ENCODE results near the gene PITPNM1. TPM values are rescaled to one million over a fixed set of nuclear protein-coding genes. Genes with fewer than 3 reads are reported as not detected.

PITPNM1 gene
- total and polyA plus RNA-seq, 2 experiments from 2014 or later: 9.1 to 57.1 TPM

DNA sequence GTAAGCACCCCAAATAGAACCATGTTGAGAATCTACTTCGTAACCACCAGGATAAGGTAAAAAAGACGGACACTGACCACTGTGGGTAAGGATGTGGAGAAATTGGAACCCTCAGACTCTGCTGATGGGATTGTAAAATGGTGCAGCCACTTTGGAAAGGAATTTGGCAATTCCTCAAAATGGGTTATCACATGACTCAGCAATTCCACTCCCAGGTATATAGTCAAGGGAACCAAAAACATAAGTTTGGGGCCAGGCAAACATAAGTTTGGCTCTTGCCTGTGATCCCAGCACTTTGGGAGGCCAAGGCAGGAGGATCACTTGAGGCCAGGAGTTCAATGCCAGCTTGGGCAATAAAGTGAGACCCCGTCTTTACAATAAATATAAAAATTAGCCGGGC is 23.2 kb upstream of the PITPNM1 start:
- H4K20me1 ChIP-seq (replicated peaks; ENCODE audit: insufficient read depth): no peaks in the 10 kb centered on the region
- H3K36me3 Mint-ChIP-seq (ENCODE audit: low read depth): no peaks in the 10 kb centered on the region; the same call in 1 of the 3 replicates

More for the DNA sequence above, 23.2 kb upstream of the PITPNM1 start:
- no peaks in the 10 kb centered on the region for H3K36me3 ChIP-seq (ENCODE audit: insufficient read depth)
- ATAC-seq (no peak), DNase-seq (ENCODE audit: low spot score) (no peak)
- H3K79me2 ChIP-seq (replicated peaks; ENCODE audit: insufficient read depth): no peaks in the 10 kb centered on the region
- no peaks in the 10 kb centered on the region; the same call in 2 of the 3 replicates for H3K4me1 Mint-ChIP-seq
- TF ChIP-seq, protein P1, sequence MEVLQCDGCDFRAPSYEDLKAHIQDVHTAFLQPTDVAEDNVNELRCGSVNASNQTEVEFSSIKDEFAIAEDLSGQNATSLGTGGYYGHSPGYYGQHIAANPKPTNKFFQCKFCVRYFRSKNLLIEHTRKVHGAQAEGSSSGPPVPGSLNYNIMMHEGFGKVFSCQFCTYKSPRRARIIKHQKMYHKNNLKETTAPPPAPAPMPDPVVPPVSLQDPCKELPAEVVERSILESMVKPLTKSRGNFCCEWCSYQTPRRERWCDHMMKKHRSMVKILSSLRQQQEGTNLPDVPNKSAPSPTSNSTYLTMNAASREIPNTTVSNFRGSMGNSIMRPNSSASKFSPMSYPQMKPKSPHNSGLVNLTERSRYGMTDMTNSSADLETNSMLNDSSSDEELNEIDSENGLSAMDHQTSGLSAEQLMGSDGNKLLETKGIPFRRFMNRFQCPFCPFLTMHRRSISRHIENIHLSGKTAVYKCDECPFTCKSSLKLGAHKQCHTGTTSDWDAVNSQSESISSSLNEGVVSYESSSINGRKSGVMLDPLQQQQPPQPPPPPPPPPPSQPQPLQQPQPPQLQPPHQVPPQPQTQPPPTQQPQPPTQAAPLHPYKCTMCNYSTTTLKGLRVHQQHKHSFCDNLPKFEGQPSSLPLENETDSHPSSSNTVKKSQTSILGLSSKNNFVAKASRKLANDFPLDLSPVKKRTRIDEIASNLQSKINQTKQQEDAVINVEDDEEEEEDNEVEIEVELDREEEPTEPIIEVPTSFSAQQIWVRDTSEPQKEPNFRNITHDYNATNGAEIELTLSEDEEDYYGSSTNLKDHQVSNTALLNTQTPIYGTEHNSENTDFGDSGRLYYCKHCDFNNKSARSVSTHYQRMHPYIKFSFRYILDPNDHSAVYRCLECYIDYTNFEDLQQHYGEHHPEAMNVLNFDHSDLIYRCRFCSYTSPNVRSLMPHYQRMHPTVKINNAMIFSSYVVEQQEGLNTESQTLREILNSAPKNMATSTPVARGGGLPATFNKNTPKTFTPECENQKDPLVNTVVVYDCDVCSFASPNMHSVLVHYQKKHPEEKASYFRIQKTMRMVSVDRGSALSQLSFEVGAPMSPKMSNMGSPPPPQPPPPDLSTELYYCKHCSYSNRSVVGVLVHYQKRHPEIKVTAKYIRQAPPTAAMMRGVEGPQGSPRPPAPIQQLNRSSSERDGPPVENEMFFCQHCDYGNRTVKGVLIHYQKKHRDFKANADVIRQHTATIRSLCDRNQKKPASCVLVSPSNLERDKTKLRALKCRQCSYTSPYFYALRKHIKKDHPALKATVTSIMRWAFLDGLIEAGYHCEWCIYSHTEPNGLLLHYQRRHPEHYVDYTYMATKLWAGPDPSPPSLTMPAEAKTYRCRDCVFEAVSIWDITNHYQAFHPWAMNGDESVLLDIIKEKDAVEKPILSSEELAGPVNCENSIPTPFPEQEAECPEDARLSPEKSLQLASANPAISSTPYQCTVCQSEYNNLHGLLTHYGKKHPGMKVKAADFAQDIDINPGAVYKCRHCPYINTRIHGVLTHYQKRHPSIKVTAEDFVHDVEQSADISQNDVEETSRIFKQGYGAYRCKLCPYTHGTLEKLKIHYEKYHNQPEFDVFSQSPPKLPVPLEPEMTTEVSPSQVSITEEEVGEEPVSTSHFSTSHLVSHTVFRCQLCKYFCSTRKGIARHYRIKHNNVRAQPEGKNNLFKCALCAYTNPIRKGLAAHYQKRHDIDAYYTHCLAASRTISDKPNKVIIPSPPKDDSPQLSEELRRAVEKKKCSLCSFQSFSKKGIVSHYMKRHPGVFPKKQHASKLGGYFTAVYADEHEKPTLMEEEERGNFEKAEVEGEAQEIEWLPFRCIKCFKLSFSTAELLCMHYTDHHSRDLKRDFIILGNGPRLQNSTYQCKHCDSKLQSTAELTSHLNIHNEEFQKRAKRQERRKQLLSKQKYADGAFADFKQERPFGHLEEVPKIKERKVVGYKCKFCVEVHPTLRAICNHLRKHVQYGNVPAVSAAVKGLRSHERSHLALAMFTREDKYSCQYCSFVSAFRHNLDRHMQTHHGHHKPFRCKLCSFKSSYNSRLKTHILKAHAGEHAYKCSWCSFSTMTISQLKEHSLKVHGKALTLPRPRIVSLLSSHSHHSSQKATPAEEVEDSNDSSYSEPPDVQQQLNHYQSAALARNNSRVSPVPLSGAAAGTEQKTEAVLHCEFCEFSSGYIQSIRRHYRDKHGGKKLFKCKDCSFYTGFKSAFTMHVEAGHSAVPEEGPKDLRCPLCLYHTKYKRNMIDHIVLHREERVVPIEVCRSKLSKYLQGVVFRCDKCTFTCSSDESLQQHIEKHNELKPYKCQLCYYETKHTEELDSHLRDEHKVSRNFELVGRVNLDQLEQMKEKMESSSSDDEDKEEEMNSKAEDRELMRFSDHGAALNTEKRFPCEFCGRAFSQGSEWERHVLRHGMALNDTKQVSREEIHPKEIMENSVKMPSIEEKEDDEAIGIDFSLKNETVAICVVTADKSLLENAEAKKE (CRISPR knock-in tag; IDR thresholded peaks at IDR 0.05): no peak
- TF ChIP-seq CREB1 (CRISPR knock-in tag; IDR thresholded peaks at IDR 0.05; ENCODE audit: low read depth) (no peak), POLR2AphosphoS5 (IDR thresholded peaks at IDR 0.05; ENCODE audit: low read depth) (no peak)
- TF ChIP-seq, protein P2, sequence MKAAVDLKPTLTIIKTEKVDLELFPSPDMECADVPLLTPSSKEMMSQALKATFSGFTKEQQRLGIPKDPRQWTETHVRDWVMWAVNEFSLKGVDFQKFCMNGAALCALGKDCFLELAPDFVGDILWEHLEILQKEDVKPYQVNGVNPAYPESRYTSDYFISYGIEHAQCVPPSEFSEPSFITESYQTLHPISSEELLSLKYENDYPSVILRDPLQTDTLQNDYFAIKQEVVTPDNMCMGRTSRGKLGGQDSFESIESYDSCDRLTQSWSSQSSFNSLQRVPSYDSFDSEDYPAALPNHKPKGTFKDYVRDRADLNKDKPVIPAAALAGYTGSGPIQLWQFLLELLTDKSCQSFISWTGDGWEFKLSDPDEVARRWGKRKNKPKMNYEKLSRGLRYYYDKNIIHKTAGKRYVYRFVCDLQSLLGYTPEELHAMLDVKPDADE (IDR thresholded peaks at IDR 0.05): no peak
- TF ChIP-seq, protein P3, sequence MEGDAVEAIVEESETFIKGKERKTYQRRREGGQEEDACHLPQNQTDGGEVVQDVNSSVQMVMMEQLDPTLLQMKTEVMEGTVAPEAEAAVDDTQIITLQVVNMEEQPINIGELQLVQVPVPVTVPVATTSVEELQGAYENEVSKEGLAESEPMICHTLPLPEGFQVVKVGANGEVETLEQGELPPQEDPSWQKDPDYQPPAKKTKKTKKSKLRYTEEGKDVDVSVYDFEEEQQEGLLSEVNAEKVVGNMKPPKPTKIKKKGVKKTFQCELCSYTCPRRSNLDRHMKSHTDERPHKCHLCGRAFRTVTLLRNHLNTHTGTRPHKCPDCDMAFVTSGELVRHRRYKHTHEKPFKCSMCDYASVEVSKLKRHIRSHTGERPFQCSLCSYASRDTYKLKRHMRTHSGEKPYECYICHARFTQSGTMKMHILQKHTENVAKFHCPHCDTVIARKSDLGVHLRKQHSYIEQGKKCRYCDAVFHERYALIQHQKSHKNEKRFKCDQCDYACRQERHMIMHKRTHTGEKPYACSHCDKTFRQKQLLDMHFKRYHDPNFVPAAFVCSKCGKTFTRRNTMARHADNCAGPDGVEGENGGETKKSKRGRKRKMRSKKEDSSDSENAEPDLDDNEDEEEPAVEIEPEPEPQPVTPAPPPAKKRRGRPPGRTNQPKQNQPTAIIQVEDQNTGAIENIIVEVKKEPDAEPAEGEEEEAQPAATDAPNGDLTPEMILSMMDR (conservative IDR thresholded peaks at IDR 0.05; ENCODE audit: low read depth in 2 of 2): no peak
- 0 out of 2 replicates have a peak, but pooled peaks cover 5% of the 10 kb centered on the region for H3K9me2 ChIP-seq (ENCODE audit: insufficient read depth)
- peaks cover 17% of the 10 kb centered on the region for H3K9me3 Mint-ChIP-seq
- H3K27me3 ChIP-seq (ENCODE audit: insufficient read depth): no peaks in the 10 kb centered on the region
- no peak overlapping the region for H3K4me2 ChIP-seq
- H3K27ac ChIP-seq (ENCODE audit: low read depth): no peak overlapping the region
- H2AFZ ChIP-seq: no peak overlapping the region
- no peaks in the 10 kb centered on the region for H3K4me1 ChIP-seq (ENCODE audit: insufficient read depth)
- no peaks in the 10 kb centered on the region for H3F3A ChIP-seq (replicated peaks; ENCODE audit: low read depth)
- H3K4me3 ChIP-seq: no peak overlapping the region
- no peak overlapping the region for H3K27ac Mint-ChIP-seq
- no peak overlapping the region for H3K4me3 Mint-ChIP-seq
- H3K27me3 Mint-ChIP-seq (ENCODE audit: insufficient read depth, low read depth, poor library complexity): peaks cover 11% of the 10 kb centered on the region
